ENCODE results near the gene AFF2.

The AFF2 gene

GRCh38 chrX:148537556-148538182, 37.3 kb downstream of the AFF2 start:
- no peak for DNase-seq

- DNase-seq = no peak
Measured at GRCh38 chrX:148538582-148538981, 38.2 kb downstream of the AFF2 start.

- no peak for DNase-seq
Measured at GRCh38 chrX:148540114-148540513, 39.7 kb downstream of the AFF2 start.

DNA sequence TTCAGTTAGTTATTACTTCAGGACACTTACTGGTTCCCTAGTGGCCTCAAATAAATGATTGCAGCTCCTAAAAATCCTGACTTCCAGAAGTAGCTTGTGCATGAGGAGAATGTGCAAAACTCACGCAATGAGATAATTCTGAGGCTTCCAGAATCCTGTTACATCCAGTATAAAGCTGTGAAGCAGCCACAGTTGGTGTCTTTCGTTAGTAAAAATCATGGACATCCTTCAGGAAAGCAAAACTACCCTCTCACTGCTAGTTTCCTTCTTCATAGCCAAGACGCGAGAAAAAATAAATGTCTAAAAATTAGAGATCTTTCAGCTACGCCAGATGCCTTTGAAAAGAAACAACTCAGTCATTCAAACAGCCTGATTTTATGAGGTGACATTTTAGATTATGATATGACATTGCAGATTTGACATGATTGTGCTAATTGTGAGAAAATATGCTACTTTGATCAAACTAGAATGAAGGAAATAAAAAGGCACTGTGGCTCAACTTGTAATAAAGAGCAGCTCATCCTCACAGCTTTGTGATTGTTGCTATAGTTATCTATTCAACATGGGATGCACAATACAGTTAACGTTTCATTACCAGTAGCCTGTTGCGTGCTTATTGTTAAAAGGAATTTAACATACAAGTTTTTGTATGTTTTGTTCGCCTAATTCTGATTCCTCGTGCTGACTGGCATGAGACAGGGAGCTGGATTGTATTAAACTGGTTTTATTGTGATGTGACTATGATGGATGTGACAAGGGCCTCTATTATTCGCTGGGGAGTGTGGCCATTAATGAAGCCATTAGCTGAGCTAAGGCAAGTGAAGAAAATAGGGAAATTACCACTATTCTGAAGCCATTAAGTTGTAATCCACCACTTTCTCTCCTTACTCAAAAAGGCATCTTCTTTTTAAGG, 40.5 kb downstream of the AFF2 start:
- no peak for DNase-seq

DNA sequence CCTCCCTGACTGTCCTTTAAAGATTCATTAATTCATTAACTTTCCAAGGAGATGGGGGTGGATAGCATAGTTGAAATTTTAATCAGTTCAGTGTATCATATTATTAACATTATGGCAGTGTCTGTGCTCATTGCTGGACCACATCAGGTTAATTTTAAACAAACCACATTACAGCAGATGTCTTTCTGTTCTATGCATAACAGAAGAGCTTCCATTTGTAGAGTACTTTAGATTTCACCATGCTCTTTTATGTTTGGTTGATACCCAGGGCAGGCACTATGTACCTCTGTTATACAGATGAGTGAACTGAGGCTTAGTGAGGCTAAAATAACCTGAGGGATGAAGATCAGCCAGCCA, 41.1 kb downstream of the AFF2 start:
- no peak for DNase-seq

DNA sequence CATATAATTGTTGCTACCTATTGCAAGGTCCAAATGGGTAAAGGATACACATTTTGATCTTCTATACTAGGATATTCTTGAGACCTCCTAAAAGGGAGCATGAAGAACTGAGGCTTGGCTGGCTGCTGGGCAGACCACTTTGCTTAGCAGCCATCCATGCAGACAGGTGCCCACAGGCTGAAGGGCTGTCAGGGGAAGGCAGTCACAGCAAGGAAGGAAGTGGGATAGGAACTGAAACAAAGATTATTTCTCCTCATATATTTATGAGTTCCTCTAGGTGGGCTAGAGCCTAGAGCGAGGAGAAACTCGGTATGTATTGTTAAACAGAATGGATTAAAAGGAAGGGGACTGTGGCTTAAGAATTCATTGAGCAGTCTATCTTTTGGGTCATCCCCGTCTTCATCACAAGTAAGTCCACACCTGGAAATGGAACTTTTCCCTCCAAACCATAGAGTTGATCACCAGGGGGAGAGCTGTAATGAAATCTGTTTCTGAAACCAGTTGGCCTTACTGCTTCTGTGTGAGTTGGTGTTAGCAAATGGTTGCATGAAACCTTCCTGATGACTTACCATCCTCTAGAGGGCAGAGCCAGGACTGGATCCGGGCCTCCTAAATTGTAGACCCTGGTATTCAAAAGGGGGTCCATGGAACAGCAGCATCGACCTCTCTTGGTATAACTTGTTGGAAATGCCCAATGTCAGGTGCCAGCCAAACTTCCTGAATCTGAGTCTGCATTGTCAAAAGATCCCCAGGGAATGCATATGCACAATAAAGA, 42.3 kb downstream of the AFF2 start:
- DNase-seq = no peak

DNA sequence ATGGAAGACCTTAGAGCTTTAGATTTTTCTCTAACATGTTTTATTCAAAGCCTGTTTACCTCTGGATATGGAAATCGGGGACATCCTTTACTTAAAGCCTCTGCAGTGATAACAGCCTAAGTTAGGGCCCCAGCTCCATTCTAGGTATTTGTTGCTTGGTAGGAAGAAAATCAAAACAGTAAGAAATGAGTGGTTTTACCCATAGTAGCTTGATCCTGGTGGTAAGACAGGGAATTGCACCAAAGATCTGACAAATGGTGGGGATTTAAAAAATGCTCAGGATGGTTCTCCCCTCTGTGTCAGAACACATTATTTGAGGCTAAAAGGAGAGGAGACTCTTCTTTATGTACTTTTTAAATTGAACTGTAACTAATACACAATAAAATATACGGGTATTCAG, 52.4 kb downstream of the AFF2 start:
- no peak for DNase-seq

- DNase-seq = no peak
Measured at GRCh38 chrX:148555101-148555500, 54.7 kb downstream of the AFF2 start.

GRCh38 chrX:148555571-148556243, 55.3 kb downstream of the AFF2 start:
- DNase-seq = no peak

DNA sequence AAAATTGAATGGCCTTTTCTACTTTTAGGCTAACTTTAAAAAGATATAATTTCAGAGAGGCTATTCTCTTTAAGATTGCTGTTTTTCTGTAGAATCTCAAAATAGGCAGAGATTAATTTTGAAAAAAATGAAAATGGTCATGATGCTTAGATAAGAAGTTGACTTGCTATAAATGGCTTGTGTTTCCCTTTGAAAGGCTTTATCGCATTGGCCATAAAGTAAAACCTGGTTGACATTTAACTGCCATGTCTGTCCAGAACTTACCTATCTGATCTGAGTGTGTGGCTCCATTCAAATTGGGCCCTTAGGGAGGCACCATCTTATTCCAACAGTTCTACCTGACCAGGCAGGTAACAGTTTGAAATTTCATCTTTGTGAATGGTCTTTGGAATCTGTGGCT, 56.1 kb downstream of the AFF2 start:
- DNase-seq = no peak

GRCh38 chrX:148562846-148563245, 62.4 kb downstream of the AFF2 start:
- no peak for DNase-seq

DNA sequence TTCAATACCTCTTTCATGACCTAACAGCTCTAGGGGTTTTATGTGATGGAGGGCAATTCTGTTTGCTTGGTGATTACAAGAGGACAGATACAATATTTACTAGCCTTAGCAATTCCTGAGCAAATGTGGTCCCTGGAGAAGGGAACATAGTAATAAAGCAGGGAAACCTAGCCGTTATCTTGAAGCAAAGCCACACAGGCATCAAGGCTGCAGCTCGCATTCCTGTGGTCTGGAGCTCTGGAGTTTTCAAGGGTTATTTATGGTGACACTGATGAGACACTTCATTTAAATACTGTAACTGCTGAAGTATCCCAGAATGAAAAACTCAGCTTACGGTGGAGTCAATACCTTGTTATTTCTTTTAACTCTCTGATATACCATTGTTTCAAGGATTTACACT, 66.8 kb downstream of the AFF2 start:
- DNase-seq = no peak

GRCh38 chrX:148567779-148568178, 67.4 kb downstream of the AFF2 start:
- no peak for DNase-seq

DNA sequence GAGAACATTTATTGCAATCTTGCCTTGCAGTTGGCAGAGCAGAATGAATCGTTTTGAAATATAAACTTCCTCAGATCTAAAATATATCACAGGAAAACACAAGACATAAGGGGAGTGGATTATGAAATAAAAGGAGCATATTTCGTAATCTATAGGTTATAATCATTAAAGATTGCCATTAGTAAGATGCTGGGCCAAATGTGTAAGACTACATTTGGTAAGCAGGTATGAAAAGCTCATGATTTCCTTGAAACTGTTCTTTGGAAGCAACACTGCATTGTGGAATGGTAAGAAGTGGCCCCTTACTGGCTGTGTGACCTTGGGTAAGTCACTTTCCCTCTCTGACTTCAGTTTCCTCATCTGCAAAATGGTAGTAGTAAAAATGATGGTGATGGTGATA, 68.3 kb downstream of the AFF2 start:
- no peak for DNase-seq

DNA sequence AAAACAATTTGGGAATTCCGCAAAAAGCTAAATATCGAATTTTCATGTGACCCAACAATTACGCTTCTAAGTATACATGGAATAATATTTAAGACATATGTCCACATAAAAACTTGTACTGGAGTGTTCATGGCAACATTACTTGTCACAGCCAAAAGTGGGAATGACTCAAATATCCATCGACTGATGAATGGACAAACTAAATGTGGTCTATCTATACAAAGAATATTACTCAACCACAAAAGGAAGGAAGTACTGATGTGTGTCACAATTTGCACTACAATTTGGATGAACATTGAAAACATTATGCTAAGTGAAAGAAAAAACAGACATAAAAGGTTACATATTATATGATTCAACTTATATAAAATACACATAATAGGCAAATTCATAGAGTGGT, 71.9 kb downstream of the AFF2 start:
- DNase-seq = no peak

- no peak for DNase-seq
Measured at GRCh38 chrX:148573119-148573518, 72.7 kb downstream of the AFF2 start.

DNA sequence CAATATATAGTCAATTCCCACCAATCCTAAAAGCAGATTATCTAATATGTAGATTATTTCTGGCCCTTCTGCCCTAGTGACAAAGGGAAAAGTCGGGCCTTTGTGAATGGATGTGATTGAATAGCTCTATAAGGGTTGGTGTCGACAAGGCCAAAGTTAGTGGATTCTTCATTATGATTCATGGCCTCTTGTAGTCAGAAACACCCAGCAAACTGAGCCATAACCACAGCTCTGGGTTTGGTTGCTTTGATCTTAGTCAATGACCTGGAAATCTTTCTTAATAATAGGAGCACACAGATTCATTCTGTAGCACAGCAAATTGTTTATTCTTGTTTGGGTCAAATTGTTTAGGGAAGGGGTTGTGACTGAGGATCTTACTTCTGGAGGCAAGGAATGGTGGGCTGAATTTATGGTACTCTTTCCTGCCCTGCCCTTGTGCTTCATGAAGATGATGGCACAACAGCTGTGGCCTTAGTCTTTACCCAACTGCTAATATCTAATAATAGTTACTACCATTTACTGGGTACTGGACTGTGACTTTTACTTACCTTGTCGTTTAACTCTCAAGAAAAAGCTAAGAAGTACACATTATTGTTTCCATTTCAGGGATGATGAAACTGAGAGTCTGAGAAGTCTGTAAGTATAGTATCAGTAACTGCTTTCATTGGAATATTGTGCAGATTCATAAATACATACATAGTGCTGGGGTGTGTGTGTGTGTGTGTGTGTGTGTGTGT, 74.0 kb downstream of the AFF2 start:
- no peak for DNase-seq

- DNase-seq = no peak
Measured at GRCh38 chrX:148576396-148576795, 76.0 kb downstream of the AFF2 start.

DNA sequence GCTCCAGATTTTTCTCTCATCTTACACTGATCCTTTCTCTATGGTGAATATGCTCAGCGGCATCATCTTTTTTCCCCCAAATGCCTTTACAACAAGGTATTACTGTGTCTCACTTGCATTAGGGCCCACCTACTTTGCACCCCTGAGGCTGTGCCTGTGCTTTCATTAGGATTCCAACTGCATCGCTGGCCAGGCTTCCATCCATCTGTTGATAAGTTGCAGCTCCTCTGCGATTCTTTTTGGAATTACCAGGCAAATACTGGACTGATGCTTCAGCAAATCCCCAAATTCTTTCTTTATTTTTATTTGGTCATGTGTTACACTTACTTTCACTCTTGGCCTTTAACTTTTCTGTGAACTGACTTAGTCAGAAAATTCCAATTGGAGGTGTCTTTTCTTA, 77.3 kb downstream of the AFF2 start:
- DNase-seq = no peak

DNA sequence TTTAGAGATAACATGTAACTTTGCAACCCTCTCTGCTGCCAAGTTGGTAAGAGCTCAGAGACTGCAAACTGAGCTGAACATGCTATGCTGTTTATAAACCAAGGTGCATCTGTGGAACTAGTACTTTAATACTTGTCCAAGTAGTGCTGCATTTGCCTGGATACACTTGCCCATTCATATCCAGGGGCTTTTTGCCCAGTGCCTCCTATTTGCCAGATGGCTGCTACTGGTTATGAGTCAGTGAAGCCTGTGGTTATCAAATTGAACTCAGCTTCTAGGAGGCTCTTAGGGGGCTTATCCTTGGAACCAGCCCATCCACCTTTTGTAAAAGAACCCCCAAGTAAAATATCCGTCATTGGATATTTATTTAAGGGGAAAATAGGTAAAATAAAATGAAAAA, 79.6 kb downstream of the AFF2 start:
- DNase-seq = no peak

DNA sequence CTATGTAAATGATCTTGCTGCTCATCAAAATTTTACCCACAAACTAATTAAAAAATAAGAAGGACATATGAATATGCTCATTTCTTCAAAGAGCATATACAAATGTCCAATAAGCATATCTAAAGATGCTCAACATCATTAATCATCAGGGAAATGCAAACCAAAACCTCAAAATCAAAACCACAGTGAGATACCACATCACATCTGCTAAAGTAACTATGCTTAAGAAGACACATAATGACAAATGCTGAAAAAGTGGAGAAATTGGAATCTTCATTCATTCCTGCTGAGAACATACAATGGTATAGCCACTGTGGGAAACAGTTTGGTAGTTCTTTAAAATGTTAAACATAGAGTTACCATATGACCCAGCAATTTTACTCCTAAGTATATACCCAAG, 81.9 kb downstream of the AFF2 start:
- DNase-seq = no peak

DNA sequence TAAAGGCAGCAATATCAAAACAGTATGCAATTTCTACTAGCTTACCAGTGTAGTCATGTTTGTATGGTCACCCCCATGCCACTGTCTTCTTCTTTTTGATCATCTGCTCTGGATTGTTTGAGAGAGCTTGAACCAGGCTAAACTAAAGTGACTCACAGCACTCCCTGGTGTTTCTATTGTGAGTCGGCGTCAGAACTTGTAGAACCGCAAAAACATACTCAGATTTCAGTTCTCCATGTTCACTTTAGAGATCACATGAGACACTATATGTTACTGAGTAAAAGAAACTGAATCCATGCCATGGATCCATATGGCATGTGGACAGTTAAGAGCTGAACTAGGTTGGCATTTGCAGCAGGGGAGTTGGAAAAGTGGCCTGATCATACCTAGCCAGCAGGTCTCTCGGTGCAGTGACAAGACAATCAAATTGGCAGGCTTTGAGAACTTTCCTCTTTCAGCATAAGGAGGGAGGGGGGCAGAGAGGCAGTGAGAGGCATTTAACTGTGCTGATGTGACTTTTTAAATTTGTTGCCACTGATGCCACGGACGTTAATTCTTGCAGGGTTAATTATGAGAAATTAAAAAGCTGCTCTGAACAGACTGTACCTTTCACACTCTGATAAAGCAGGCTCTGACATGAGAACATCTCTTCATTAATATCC, 88.4 kb downstream of the AFF2 start:
- no peak for DNase-seq
